ENCODE measurements around the gene LGALS3.

DNA sequence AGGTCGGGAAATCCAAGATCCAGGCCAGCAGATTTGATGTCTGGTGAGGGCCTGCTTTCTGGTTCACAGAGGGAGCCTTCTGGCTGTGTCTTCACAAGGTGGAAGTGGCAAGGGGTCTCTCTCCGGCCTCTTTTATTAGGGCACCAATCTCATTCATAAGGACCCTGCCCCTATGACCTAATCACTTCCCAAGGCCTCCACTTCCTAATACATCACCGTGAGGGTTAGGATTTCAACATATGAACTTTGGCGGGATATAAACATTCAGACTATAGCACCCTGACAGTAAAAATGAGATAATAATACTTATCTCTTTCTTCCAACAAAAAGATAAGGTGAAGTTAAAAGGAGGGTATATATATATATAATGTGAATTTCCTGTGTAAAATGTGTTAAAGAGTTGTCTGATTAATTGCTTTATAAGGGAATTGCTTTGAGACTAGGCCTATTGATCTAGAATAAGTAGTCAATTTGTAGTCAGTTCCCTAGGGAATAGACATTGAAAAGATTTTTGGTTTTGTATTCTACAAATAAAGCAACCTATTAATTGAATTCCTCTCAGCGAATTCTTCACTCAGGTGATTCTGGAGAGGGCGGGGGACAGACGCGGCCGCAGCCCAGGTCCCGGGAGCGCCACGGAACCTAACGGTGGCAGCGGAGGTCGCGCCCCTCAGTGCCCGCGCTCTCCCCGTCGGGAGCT is 516 bp upstream of the LGALS3 start:
- no peak for TF ChIP-seq EZH2 (IDR thresholded peaks at IDR 0.05; ENCODE audit: low read depth)
- TF ChIP-seq, protein P1, sequence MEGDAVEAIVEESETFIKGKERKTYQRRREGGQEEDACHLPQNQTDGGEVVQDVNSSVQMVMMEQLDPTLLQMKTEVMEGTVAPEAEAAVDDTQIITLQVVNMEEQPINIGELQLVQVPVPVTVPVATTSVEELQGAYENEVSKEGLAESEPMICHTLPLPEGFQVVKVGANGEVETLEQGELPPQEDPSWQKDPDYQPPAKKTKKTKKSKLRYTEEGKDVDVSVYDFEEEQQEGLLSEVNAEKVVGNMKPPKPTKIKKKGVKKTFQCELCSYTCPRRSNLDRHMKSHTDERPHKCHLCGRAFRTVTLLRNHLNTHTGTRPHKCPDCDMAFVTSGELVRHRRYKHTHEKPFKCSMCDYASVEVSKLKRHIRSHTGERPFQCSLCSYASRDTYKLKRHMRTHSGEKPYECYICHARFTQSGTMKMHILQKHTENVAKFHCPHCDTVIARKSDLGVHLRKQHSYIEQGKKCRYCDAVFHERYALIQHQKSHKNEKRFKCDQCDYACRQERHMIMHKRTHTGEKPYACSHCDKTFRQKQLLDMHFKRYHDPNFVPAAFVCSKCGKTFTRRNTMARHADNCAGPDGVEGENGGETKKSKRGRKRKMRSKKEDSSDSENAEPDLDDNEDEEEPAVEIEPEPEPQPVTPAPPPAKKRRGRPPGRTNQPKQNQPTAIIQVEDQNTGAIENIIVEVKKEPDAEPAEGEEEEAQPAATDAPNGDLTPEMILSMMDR (conservative IDR thresholded peaks at IDR 0.05): no peak
